Gastroesophageal sphincter (tissue), 3 donors: ENCODE measurements around the gene ARHGAP19.
A peak's percentile ranks its signal among the peaks of the same experiment; 100 is the strongest.

Experiments used
- EP300 ChIP-seq: sonication (generic); formaldehyde crosslinking; IDR thresholded peaks from one replicate; pipeline ENCODE4 v1.6.1; 2017; ENCODE audit warnings: antibody characterized with exemption, mild to moderate bottlenecking
- POLR2A ChIP-seq, 2 donors: fragments of 450-650 bp; IDR thresholded peaks; one replicate each; pipeline ENCODE4 v1.6.1; 2017; ENCODE audit warnings: antibody characterized with exemption in 2 of 2, mild to moderate bottlenecking in 2 of 2, moderate library complexity in 1 of 2
- TF ChIP-seq, protein P1 (sequence below), 4 experiments: fragments of 200-600 bp in 2 of 4; fragments of 450-650 bp in 2 of 4; sonication (generic) in 1 of 4; IDR thresholded peaks; one replicate each; pipeline ENCODE4 v1.5.1; 2017 to 2019; ENCODE audit warnings: antibody characterized with exemption in 4 of 4, mild to moderate bottlenecking in 2 of 4, moderate library complexity in 2 of 4

DNA sequence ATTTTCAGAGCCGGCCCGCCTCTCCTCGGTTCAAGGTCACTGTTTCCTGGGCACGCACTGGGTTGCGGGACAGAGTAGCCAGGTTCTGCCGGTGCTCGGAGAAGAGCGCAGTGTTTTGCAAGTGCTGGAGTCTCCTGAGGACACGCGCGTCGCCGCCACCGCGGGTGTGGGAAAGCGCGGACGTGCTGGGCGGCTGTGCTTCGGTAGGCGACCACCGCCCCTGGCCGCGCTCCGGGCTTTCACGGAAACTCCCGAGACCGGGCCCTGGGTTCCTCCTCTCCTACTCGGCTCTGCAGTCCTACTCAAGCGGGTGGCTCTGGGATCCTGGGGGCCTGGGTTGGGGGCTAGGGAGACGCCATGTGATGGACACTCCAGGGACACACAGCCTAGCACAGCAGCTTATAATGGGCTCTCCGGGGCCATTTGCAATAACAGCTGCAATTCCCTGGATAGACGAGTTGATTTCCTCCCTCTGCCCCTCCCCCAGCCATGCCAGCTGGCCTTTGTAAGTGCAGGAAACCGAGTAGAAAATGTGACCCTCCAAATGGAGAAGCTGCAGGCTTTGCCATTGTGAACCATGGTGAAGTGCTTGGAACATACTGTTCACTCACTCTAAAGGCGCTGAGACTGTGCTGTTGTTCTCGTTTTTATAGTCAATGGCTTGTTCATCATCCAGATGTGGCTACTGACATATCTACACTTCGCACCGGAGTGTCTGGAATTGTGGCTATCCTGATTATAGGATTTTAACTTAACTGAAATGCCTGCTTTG is 28.8 kb upstream of the ARHGAP19 start:
- TF ChIP-seq, protein P1, sequence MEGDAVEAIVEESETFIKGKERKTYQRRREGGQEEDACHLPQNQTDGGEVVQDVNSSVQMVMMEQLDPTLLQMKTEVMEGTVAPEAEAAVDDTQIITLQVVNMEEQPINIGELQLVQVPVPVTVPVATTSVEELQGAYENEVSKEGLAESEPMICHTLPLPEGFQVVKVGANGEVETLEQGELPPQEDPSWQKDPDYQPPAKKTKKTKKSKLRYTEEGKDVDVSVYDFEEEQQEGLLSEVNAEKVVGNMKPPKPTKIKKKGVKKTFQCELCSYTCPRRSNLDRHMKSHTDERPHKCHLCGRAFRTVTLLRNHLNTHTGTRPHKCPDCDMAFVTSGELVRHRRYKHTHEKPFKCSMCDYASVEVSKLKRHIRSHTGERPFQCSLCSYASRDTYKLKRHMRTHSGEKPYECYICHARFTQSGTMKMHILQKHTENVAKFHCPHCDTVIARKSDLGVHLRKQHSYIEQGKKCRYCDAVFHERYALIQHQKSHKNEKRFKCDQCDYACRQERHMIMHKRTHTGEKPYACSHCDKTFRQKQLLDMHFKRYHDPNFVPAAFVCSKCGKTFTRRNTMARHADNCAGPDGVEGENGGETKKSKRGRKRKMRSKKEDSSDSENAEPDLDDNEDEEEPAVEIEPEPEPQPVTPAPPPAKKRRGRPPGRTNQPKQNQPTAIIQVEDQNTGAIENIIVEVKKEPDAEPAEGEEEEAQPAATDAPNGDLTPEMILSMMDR (IDR thresholded peaks at IDR 0.05): no peak
- TF ChIP-seq POLR2A (IDR thresholded peaks at IDR 0.05) (peak; percentile 17 to 37), EP300 (no peak)
